K562 (cell line): ENCODE results near the gene GPR55. TPM values are rescaled to one million over a fixed set of nuclear protein-coding genes. Genes with fewer than 3 reads are reported as not detected.

Source experiments
- ATAC-seq: fragments of 200-7000 bp; cut with Tn5 transposase; 3 replicates; pipeline ENCODE4 v1.9.1; 2020; ENCODE audit warnings: moderate library complexity
- BruUV-seq: library from RNA; stranded (reverse); fragments of 400-500 nt; replicated peaks from 2 replicates; lab custom pipeline; 2021; lab: Mats Ljungman, UMichigan
- CTCF ChIA-PET: fragments of 300-600 bp; formaldehyde crosslinking; extraction: SDS; loops from one replicate; lab custom pipeline; 2021; ENCODE audit warnings: low intra/inter-chr PET ratio; lab: Yijun Ruan, JAX
- POLR2A ChIA-PET: fragments of 300-600, 350-650 bp; sonication (Branson Sonifier 250); formaldehyde crosslinking; extraction: SDS; loops from one replicate; lab custom pipeline; 2021; ENCODE audit warnings: antibody characterized with exemption, inconsistent platforms; lab: Yijun Ruan, JAX
- DNase-seq, 4 experiments: peaks; one replicate each; pipeline versions ENCODE4 v3.0.0 to v3.0.0-alpha.2; 2011 to 2018; ENCODE audit warnings: low spot score in 3 of 4, mixed read lengths in 3 of 4; ENCODE audit errors: extremely low read depth in 1 of 4
- FAIRE-seq: peaks from 2 replicates; lab custom pipeline; 2011; peaks lifted over from hg19 to GRCh38; lab: Jason Lieb, UNC
- H2AFZ ChIP-seq: 2 replicates; pipeline ENCODE4 v1.6.0; 2011; ENCODE audit warnings: low read depth, low read length, control low read depth, inconsistent platforms
- H3K27ac ChIP-seq: fragments of 200-600 bp; 3 replicates; pipeline ENCODE4 v1.8.0; 2011; ENCODE audit warnings: low read depth, mild to moderate bottlenecking, control low read depth, inconsistent platforms, low read length, moderate library complexity, mixed read lengths; ENCODE audit errors: extremely low read depth
- H3K27me3 ChIP-seq, 2 experiments: fragments of 300-600 bp in 1 of 2; 2 replicates in 1 of 2; 3 replicates in 1 of 2; pipeline versions ENCODE4 v1.6.0 to v1.8.0; 2011; ENCODE audit warnings: inconsistent platforms in 2 of 2, low read length in 2 of 2, mild to moderate bottlenecking in 1 of 2, mixed read lengths in 1 of 2, moderate library complexity in 1 of 2; ENCODE audit not compliant: control insufficient read depth in 2 of 2, insufficient read depth in 2 of 2
- H3K36me3 ChIP-seq: fragments of 300-600 bp; 3 replicates; pipeline ENCODE4 v1.8.0; 2011; ENCODE audit warnings: mild to moderate bottlenecking, low read length, inconsistent platforms; ENCODE audit not compliant: control insufficient read depth, insufficient read depth
- H3K4me1 ChIP-seq, 2 experiments: fragments of 200-600 bp in 1 of 2; replicated peaks in 1 of 2; 2 replicates in 1 of 2; 3 replicates in 1 of 2; pipeline versions ENCODE4 v1.5.1 to v1.8.0; 2011; ENCODE audit warnings: inconsistent platforms in 2 of 2, low read length in 2 of 2, mild to moderate bottlenecking in 1 of 2, mixed read lengths in 1 of 2, moderate library complexity in 1 of 2; ENCODE audit not compliant: control insufficient read depth in 2 of 2, insufficient read depth in 2 of 2
- H3K4me2 ChIP-seq: 2 replicates; pipeline ENCODE4 v1.6.1; 2011; ENCODE audit warnings: low read length, control low read depth, inconsistent platforms, mixed read lengths; ENCODE audit not compliant: insufficient read depth
- H3K4me3 ChIP-seq: fragments of 200-600 bp; sonication (generic), shearing (Covaris generic); 2 replicates; pipeline ENCODE4 v1.5.1; 2016; ENCODE audit warnings: control low read depth, inconsistent platforms
- H3K79me2 ChIP-seq: fragments of 200-600 bp; 3 replicates; pipeline ENCODE4 v1.8.0; 2011; ENCODE audit warnings: low read length, inconsistent platforms; ENCODE audit not compliant: control insufficient read depth, insufficient read depth
- H3K9ac ChIP-seq, 2 experiments: 2 replicates each; pipeline versions ENCODE4 v1.6.0 to v1.6.1; 2011; ENCODE audit warnings: low read depth in 2 of 2, low read length in 2 of 2, control low read depth in 1 of 2, inconsistent platforms in 1 of 2, mild to moderate bottlenecking in 1 of 2, mixed read lengths in 1 of 2; ENCODE audit not compliant: insufficient read depth in 1 of 2
- H3K9me1 ChIP-seq: one replicate; pipeline ENCODE4 v1.6.0; 2011; ENCODE audit warnings: inconsistent platforms, mild to moderate bottlenecking, low read length, moderate library complexity; ENCODE audit not compliant: control insufficient read depth, insufficient read depth
- H3K9me3 ChIP-seq: replicated peaks from 2 replicates; pipeline ENCODE4 v1.5.1; 2011; ENCODE audit warnings: low read depth, low read length, inconsistent platforms; ENCODE audit not compliant: control insufficient read depth, insufficient read depth
- H4K20me1 ChIP-seq: replicated peaks from 2 replicates; pipeline ENCODE4 v1.6.1; 2011; ENCODE audit warnings: low read length, inconsistent platforms, mixed read lengths; ENCODE audit not compliant: control insufficient read depth, insufficient read depth
- C11orf30 ChIP-seq: fragments of 450-650 bp; IDR thresholded peaks from 2 replicates; pipeline ENCODE4 v1.6.1; 2016; ENCODE audit warnings: low read depth, mild to moderate bottlenecking
- DPF2 ChIP-seq: fragments of 450-650 bp; IDR thresholded peaks from 2 replicates; pipeline ENCODE4 v1.6.1; 2016
- EHMT2 ChIP-seq: fragments of 450-650 bp; IDR thresholded peaks from 2 replicates; pipeline ENCODE4 v1.6.1; 2018; ENCODE audit warnings: antibody characterized with exemption
- EP300 ChIP-seq: IDR thresholded peaks from 2 replicates; pipeline ENCODE4 v1.6.1; 2012; ENCODE audit warnings: low read length, improper control_type of control experiment
- HDAC1 ChIP-seq, 2 experiments: fragments of 450-650 bp; IDR thresholded peaks; 2 replicates each; pipeline ENCODE4 v1.6.1; 2016 to 2017; ENCODE audit warnings: inconsistent platforms in 1 of 2, mild to moderate bottlenecking in 1 of 2, moderate library complexity in 1 of 2
- HNRNPH1 ChIP-seq: fragments of 200-400 bp; formaldehyde crosslinking; optimal IDR thresholded peaks from 2 replicates; pipeline ENCODE3; 2017; ENCODE audit warnings: low read depth, mild to moderate bottlenecking, low read length, moderate library complexity
- KHSRP ChIP-seq: fragments of 450-650 bp; IDR thresholded peaks from 2 replicates; pipeline ENCODE4 v1.6.1; 2017
- MAFF ChIP-seq: IDR thresholded peaks from 2 replicates; pipeline ENCODE4 v1.6.1; 2012; ENCODE audit warnings: low read length, improper control_type of control experiment
- MECOM ChIP-seq: fragments of 250-450 bp; sonication (Bioruptor Pico); IDR thresholded peaks from 2 replicates; pipeline ENCODE4 v1.8.0; 2022; ENCODE audit warnings: inconsistent platforms
- MXI1 ChIP-seq: IDR thresholded peaks from 2 replicates; pipeline ENCODE4 v1.6.1; 2011; ENCODE audit warnings: low read depth, mild to moderate bottlenecking, improper control_type of control experiment, low read length
- RBBP5 ChIP-seq: fragments of 200-600 bp; sonication (generic); IDR thresholded peaks from 2 replicates; pipeline ENCODE4 v1.6.1; 2012; ENCODE audit warnings: borderline replicate concordance, mild to moderate bottlenecking, low read length, control low read depth, inconsistent platforms; ENCODE audit not compliant: insufficient read depth, poor library complexity, severe bottlenecking
- RCOR1 ChIP-seq, 2 experiments: IDR thresholded peaks; 2 replicates each; pipeline ENCODE4 v1.6.1; 2012; ENCODE audit warnings: low read depth in 2 of 2, low read length in 2 of 2, borderline replicate concordance in 1 of 2, improper control_type of control experiment in 1 of 2
- TFAM ChIP-seq: fragments of 250-450 bp; sonication (Bioruptor Pico); conservative IDR thresholded peaks from 2 replicates; pipeline ENCODE4 v1.5.0; 2021; ENCODE audit warnings: mild to moderate bottlenecking, moderate library complexity
- WHSC1 ChIP-seq: IDR thresholded peaks from one replicate; pipeline ENCODE4 v1.6.1; 2012; ENCODE audit warnings: low read length, control low read depth, inconsistent platforms
- ZFPM2 ChIP-seq: fragments of 250-450 bp; sonication (Bioruptor Pico); IDR thresholded peaks from 2 replicates; pipeline ENCODE4 v1.5.1; 2022; ENCODE audit warnings: mild to moderate bottlenecking
- ZNF133 ChIP-seq: fragments of 250-450 bp; sonication (Bioruptor Pico); IDR thresholded peaks from 2 replicates; pipeline ENCODE4 v1.4.0; 2020; ENCODE audit warnings: mild to moderate bottlenecking
- WGBS: fragments of 100-300 bp; shearing (Covaris generic); methylation state at CpG from one replicate; pipeline ENCODE4 v1.1.6; 2016; ENCODE audit warnings: low coverage, mixed read lengths; ENCODE audit not compliant: insufficient coverage; ENCODE audit errors: missing lambda C conversion rate; 5-methylcytosine and 5-hydroxymethylcytosine counted together
- in situ Hi-C: fragments of 300-500 bp; cut with MboI; formaldehyde crosslinking; loops from 4 replicates; pipeline ENCODE4 v1.15.0; 2018; ENCODE audit warnings: inconsistent platforms, mixed read lengths
- intact Hi-C: fragments of 100-400 bp; cut with micrococcal nuclease; formaldehyde crosslinking; loops from 2 replicates; pipeline ENCODE4 v1.14.2; 2022
- polyA plus RNA-seq, 8 experiments: library from polyadenylated mRNA; depleted of rRNA in 4 of 8; stranded (reverse) in 5 of 8; unstranded in 3 of 8; fragments of >200 nt; fragmentation: Nextera tagmentation in 2 of 8; fragmentation: Illumina TruSeq in 1 of 8; extraction: Ambion mirVana in 2 of 8; extraction: Trizol in 1 of 8; gene quantifications; 2 replicates each; pipeline versions ENCODE4 v1.2.1 to v1.2.3, GENCODE V29; 2011 to 2014; ENCODE audit warnings: inconsistent platforms in 1 of 8, missing spikeins in 1 of 8
- total RNA-seq, 7 experiments: library from RNA; depleted of rRNA in 6 of 7; stranded (reverse); fragments of >200 nt in 6 of 7; fragmentation: Illumina TruSeq in 2 of 7; extraction: Trizol in 2 of 7; gene quantifications; 2 replicates each; pipeline versions ENCODE4 v1.2.1 to v1.2.3, GENCODE V29; 2011 to 2021; ENCODE audit warnings: low replicate concordance in 1 of 7
- TF ChIP-seq, protein P1 (sequence below): IDR thresholded peaks from 2 replicates; pipeline ENCODE4 v1.6.1; 2011; ENCODE audit warnings: borderline replicate concordance, low read depth, mild to moderate bottlenecking, moderate library complexity, low read length; ENCODE audit not compliant: insufficient read depth, poor library complexity, severe bottlenecking
- TF ChIP-seq, protein P2 (sequence below): fragments of 450-650 bp; IDR thresholded peaks from 2 replicates; pipeline ENCODE4 v1.6.1; 2018; ENCODE audit not compliant: partially characterized antibody

The GPR55 gene
- total and polyA plus RNA-seq, 9 of the 15 experiments (the other 6 are each of a cell fraction or from before 2014, with no cell fraction given), result 0.11 to 0.49 (median 0.27) TPM

DNA sequence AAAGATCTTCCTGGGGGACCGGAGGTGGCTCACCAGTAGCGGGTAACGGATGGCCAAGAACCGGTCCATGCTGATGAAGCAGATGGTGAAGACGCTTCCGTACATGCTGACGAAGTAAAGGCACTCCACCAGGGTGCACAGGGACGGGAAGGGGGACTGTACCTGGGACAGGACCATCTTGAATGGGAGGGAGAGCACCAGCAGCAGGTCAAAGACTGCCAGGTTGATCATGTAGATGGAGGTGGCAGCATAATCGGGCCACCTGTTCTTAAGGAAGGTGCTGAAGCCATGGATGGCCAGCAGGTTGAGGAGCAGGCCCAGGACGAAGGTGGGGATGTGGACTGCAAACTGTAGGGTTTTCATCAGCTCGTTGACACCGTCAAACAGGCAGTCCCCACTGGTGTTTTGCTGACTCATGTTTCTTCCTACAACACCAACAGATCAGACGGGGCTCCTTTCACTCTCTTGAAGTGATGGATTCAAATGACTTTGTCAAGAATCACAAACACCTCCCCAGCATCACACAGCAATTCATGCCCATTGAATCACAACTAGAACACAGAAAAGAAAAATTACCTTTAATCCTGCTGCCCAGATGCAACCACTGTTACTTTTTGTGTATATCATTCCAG, 14.4 kb downstream of the GPR55 start:
- no peaks in the 10 kb centered on the region; the same call in 2 of the 3 replicates for H3K36me3 ChIP-seq
- no peaks in the 10 kb centered on the region for H3K9me3 ChIP-seq
- H3K27me3 ChIP-seq, result no peaks in the 10 kb centered on the region
- no peaks in the 10 kb centered on the region for H3K9me1 ChIP-seq
- no peak overlapping the region; the same call in 2 of the 3 replicates for H3K27ac ChIP-seq
- WGBS, result 45% methylated on average over 11 of the region's 13 CpGs
- no peak overlapping the region for H3K4me3 ChIP-seq
- in situ Hi-C loops, result no loop called here
- peak overlapping the region; percentile 1; the same call in 1 of the 2 replicates for H3K4me2 ChIP-seq
- POLR2A ChIA-PET, result no interaction called here
- H3K9ac ChIP-seq, result no peak overlapping the region
- no TSS peak for BruUV-seq
- FAIRE-seq (peak; percentile 93), ATAC-seq (no peak), DNase-seq (peak in 3 of 4 experiments; percentile 26 to 50 (median 46))
- peak overlapping the region; percentile 5; the same call in 1 of the 2 replicates for H2AFZ ChIP-seq
- CTCF ChIA-PET, result no interaction called here
- no peaks in the 10 kb centered on the region for H4K20me1 ChIP-seq
- peaks cover 30 to 52% of the 10 kb centered on the region in 2 experiments for H3K4me1 ChIP-seq
- no peaks in the 10 kb centered on the region for H3K79me2 ChIP-seq
- intact Hi-C loops, result no loop called here
- no peak for TF ChIP-seq RBBP5
- no peak for TF ChIP-seq WHSC1
- TF ChIP-seq EHMT2, result peak; percentile 46; the same call in 1 of the 2 replicates
- no peak for TF ChIP-seq ZFPM2 (CRISPR knock-in tag)
- TF ChIP-seq HDAC1 (IDR thresholded peaks at IDR 0.05), result no peak
- peak; percentile 98 for TF ChIP-seq C11orf30
- 0 out of 2 replicates have a peak, but pooled peaks have one; percentile 17 for TF ChIP-seq EP300
- no peak for TF ChIP-seq MXI1
- TF ChIP-seq RCOR1 (IDR thresholded peaks at IDR 0.05; ENCODE audit: borderline replicate concordance in 1 of 2, low read depth in 2 of 2, low read length in 2 of 2), result 0 out of 4 replicates have a peak, but pooled peaks of 1 of the 2 experiments have one; percentile 14
- peak; percentile 96 for TF ChIP-seq MAFF
- 0 out of 2 replicates have a peak, but pooled peaks have one; percentile 25 for TF ChIP-seq DPF2
- no peak for TF ChIP-seq KHSRP
- TF ChIP-seq TFAM (CRISPR knock-in tag), result no peak
- no peak for TF ChIP-seq ZNF133
- TF ChIP-seq, protein P1, sequence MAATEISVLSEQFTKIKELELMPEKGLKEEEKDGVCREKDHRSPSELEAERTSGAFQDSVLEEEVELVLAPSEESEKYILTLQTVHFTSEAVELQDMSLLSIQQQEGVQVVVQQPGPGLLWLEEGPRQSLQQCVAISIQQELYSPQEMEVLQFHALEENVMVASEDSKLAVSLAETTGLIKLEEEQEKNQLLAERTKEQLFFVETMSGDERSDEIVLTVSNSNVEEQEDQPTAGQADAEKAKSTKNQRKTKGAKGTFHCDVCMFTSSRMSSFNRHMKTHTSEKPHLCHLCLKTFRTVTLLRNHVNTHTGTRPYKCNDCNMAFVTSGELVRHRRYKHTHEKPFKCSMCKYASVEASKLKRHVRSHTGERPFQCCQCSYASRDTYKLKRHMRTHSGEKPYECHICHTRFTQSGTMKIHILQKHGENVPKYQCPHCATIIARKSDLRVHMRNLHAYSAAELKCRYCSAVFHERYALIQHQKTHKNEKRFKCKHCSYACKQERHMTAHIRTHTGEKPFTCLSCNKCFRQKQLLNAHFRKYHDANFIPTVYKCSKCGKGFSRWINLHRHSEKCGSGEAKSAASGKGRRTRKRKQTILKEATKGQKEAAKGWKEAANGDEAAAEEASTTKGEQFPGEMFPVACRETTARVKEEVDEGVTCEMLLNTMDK, result no peak
- TF ChIP-seq, protein P2, sequence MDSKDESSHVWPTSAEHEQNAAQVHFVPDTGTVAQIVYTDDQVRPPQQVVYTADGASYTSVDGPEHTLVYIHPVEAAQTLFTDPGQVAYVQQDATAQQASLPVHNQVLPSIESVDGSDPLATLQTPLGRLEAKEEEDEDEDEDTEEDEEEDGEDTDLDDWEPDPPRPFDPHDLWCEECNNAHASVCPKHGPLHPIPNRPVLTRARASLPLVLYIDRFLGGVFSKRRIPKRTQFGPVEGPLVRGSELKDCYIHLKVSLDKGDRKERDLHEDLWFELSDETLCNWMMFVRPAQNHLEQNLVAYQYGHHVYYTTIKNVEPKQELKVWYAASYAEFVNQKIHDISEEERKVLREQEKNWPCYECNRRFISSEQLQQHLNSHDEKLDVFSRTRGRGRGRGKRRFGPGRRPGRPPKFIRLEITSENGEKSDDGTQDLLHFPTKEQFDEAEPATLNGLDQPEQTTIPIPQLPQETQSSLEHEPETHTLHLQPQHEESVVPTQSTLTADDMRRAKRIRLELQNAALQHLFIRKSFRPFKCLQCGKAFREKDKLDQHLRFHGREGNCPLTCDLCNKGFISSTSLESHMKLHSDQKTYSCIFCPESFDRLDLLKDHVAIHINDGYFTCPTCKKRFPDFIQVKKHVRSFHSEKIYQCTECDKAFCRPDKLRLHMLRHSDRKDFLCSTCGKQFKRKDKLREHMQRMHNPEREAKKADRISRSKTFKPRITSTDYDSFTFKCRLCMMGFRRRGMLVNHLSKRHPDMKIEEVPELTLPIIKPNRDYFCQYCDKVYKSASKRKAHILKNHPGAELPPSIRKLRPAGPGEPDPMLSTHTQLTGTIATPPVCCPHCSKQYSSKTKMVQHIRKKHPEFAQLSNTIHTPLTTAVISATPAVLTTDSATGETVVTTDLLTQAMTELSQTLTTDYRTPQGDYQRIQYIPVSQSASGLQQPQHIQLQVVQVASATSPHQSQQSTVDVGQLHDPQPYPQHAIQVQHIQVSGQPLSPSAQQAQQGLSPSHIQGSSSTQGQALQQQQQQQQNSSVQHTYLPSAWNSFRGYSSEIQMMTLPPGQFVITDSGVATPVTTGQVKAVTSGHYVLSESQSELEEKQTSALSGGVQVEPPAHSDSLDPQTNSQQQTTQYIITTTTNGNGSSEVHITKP, result no peak
- no peak for TF ChIP-seq MECOM (CRISPR knock-in tag)
- TF ChIP-seq HNRNPH1, result no peak
